ENCODE measurements around the gene KIAA1671. TPM values are rescaled to one million over a fixed set of nuclear protein-coding genes. Genes with fewer than 3 reads are reported as not detected.

KIAA1671 gene
- total and polyA plus RNA-seq, 2 donors (not counting 1 experiment from before 2014, with no cell fraction given) = 0.01 to 0.02 TPM

DNA sequence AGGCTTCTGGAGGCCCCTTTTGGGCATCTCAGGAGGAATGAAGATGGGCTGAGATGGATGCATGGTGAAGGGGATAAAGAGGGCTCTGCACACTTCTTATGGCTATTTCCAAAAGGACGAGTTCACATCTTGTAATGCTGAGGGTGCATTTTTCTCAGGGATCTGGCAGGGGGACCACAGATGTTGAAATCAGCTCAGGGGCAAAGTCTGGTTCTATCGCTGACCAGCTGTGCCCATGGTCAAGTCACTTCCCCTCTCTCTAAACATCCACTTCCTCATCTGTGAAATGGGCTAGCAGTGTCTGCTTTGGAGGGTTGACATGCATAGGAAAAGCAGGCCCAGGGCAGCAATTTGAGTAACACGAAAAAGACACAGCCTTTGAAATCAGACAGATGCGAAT lies 32.5 kb upstream of the KIAA1671 start:
- TF ChIP-seq CTCF (IDR thresholded peaks at IDR 0.05) = no peak
- no peak for TF ChIP-seq EZH2 (IDR thresholded peaks at IDR 0.05; ENCODE audit: borderline replicate concordance, insufficient read depth, low read depth, low read length, poor library complexity, severe bottlenecking)
- H3K4me2 ChIP-seq (replicated peaks; ENCODE audit: low read depth, low read length, poor library complexity, severe bottlenecking) = no peak overlapping the region
- no peak overlapping the region for H3K4me3 ChIP-seq (ENCODE audit: control extremely low read depth in 1 of 5, extremely low read depth in 1 of 5, insufficient read depth in 1 of 5, low read depth in 2 of 5, low read length in 4 of 5)
- DNase-seq (no peak), ATAC-seq (ENCODE audit: low read depth) (no peak)
- no peak overlapping the region for H2AFZ ChIP-seq (ENCODE audit: insufficient read depth, low read depth, low read length, poor library complexity, severe bottlenecking)
- no peaks in the 10 kb centered on the region for H4K20me1 ChIP-seq (ENCODE audit: control insufficient read depth, insufficient read depth, low read length, poor library complexity, severe bottlenecking)
- no peaks in the 10 kb centered on the region for H3K27me3 ChIP-seq (replicated peaks in 1 of 4; ENCODE audit: control extremely low read depth in 1 of 4, control insufficient read depth in 3 of 4, insufficient read depth in 4 of 4, low read length in 3 of 4)
- H3K4me1 ChIP-seq (ENCODE audit: control insufficient read depth in 2 of 2, insufficient read depth in 2 of 2, low read length in 2 of 2) = no peaks in the 10 kb centered on the region
- H3K27ac Mint-ChIP-seq = no peak overlapping the region
- peaks cover 0 to 4% (median 0%) of the 10 kb centered on the region in 3 donors for H3K9me3 ChIP-seq (ENCODE audit: control extremely low read depth in 1 of 3, control insufficient read depth in 2 of 3, insufficient read depth in 1 of 3, low read length in 2 of 3)
- peaks cover 2% of the 10 kb centered on the region for H3K27me3 Mint-ChIP-seq
- 78% methylated on average over 3 of the region's 4 CpGs for WGBS (ENCODE audit: insufficient coverage)
- H3K36me3 ChIP-seq (replicated peaks in 1 of 2; ENCODE audit: control extremely low read depth in 1 of 2, control insufficient read depth in 1 of 2, extremely low read depth in 1 of 2, insufficient read depth in 2 of 2, low read length in 1 of 2) = no peaks in the 10 kb centered on the region
- intact Hi-C loops (cut with micrococcal nuclease) = no loop called here
- H3K9ac ChIP-seq (ENCODE audit: low read length) = no peak overlapping the region
- ChIA-PET POLR2A (no interaction called here), CTCF (no interaction called here)
- no peaks in the 10 kb centered on the region for H3K9me3 Mint-ChIP-seq (ENCODE audit: insufficient read depth)
- no peaks in the 10 kb centered on the region for H3K4me1 Mint-ChIP-seq
- no peaks in the 10 kb centered on the region for H3K79me2 ChIP-seq (ENCODE audit: control insufficient read depth, insufficient read depth, low read length)
- H3K27ac ChIP-seq (ENCODE audit: low read length in 2 of 2) = no peak overlapping the region
- H3K4me3 Mint-ChIP-seq = no peak overlapping the region

DNA sequence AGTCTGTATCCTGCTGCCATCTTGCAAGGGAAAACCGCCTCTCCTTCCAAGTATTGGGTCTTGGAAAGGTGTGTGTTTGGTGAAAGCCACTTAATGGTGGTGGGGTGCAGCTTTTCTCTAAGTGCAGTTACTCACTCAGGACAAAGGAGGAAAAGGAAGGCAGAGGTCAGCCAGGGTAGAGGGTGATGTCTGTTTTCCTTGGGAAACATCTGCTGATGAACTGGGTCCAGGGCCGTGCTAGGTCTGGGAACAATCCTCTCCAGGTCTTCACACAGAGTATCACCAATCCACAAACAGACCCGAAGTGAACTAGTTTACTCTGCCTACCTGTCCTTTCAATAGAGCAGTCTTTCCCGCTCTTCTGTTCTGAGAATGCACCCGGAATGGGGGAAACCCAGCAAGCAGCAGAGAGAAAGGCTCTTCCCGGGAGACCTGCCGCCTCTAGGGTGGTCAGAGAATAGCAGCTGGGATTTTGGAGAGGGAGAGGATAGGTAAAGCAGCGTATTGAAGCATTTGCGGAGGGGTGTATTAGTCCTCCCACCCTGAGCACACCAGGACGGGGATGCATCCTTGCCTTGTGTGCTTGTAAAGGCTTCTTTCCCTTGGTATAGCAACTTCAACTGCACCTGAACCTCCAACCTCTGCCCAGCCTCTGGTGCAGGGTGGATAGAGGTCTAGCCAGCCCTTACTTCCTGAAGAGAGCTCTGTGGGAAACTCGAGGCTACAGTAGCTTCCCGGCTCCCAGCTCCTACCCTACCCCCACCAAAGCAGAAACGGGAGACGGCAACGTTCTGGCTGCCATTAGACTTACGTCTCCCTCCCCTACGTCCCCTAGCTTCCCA lies 26.7 kb upstream of the KIAA1671 start:
- CTCF ChIA-PET = interaction anchor here (0.5 kb wide), 1 partner anchor 864 kb away, joined by 4 read pairs; no protein-coding TSS in a partner anchor
- Histone ChIP-seq H4K20me1 (ENCODE audit: control insufficient read depth, insufficient read depth, low read length, poor library complexity, severe bottlenecking) (no peaks in the 10 kb centered on the region), H2AFZ (ENCODE audit: insufficient read depth, low read depth, low read length, poor library complexity, severe bottlenecking) (no peak overlapping the region), H3K4me3 (ENCODE audit: control extremely low read depth in 1 of 5, extremely low read depth in 1 of 5, insufficient read depth in 1 of 5, low read depth in 2 of 5, low read length in 4 of 5) (no peak overlapping the region), H3K4me1 (ENCODE audit: control insufficient read depth in 2 of 2, insufficient read depth in 2 of 2, low read length in 2 of 2) (no peaks in the 10 kb centered on the region), H3K9me3 (ENCODE audit: control extremely low read depth in 1 of 3, control insufficient read depth in 2 of 3, insufficient read depth in 1 of 3, low read length in 2 of 3) (peaks cover 0 to 4% (median 0%) of the 10 kb centered on the region in 3 donors), H3K27ac (ENCODE audit: low read length in 2 of 2) (no peak overlapping the region), H3K27me3 (replicated peaks in 1 of 4; ENCODE audit: control extremely low read depth in 1 of 4, control insufficient read depth in 3 of 4, insufficient read depth in 4 of 4, low read length in 3 of 4) (peaks cover 0 to 4% (median 0%) of the 10 kb centered on the region in 4 experiments), H3K4me2 (replicated peaks; ENCODE audit: low read depth, low read length, poor library complexity, severe bottlenecking) (no peak overlapping the region), H3K36me3 (replicated peaks in 1 of 2; ENCODE audit: control extremely low read depth in 1 of 2, control insufficient read depth in 1 of 2, extremely low read depth in 1 of 2, insufficient read depth in 2 of 2, low read length in 1 of 2) (no peaks in the 10 kb centered on the region), H3K79me2 (ENCODE audit: control insufficient read depth, insufficient read depth, low read length) (no peaks in the 10 kb centered on the region), H3K9ac (ENCODE audit: low read length) (no peak overlapping the region)
- peaks cover 23% of the 10 kb centered on the region for H3K27me3 Mint-ChIP-seq
- no peaks in the 10 kb centered on the region for H3K4me1 Mint-ChIP-seq
- DNase-seq (no peak), ATAC-seq (ENCODE audit: low read depth) (no peak)
- no peak for TF ChIP-seq CTCF (IDR thresholded peaks at IDR 0.05)
- H3K4me3 Mint-ChIP-seq = no peak overlapping the region
- POLR2A ChIA-PET = no interaction called here
- WGBS (ENCODE audit: insufficient coverage) = 70% methylated on average over 9 of the region's 17 CpGs
- intact Hi-C loops (cut with micrococcal nuclease) = no loop called here
- H3K9me3 Mint-ChIP-seq (ENCODE audit: insufficient read depth) = no peaks in the 10 kb centered on the region
- H3K27ac Mint-ChIP-seq = no peak overlapping the region
